HG02852 (cell line): ENCODE data around the gene PRSS33.

ENCODE experiments used
- ATAC-seq: cut with Tn5 transposase; IDR thresholded peaks from one replicate; pipeline ENCODE4 v1.9.1; 2021; ENCODE audit warnings: mild to moderate bottlenecking, moderate library complexity; ENCODE audit not compliant: unreplicated experiment

Gene PRSS33

DNA sequence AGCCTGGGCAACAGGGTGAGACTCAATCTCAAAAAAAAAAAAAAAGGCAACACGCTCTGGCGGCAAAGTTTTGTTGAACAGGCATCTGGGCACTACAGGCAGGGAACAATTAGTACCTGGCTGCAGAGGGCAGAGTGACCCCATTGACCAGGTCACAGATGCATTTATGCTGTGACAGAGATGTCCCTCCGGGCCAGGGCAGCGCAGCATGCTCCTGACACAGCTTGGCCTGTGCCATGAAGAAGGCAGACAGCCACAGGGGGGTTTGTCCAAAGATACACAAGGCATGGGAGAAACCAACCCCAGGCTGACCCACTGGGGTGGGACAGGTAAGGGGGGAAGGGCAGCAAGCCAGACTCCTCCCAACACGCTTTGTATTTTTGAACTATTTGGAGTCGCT lies 42.6 kb downstream of the PRSS33 start:
- ATAC-seq, result no peak

DNA sequence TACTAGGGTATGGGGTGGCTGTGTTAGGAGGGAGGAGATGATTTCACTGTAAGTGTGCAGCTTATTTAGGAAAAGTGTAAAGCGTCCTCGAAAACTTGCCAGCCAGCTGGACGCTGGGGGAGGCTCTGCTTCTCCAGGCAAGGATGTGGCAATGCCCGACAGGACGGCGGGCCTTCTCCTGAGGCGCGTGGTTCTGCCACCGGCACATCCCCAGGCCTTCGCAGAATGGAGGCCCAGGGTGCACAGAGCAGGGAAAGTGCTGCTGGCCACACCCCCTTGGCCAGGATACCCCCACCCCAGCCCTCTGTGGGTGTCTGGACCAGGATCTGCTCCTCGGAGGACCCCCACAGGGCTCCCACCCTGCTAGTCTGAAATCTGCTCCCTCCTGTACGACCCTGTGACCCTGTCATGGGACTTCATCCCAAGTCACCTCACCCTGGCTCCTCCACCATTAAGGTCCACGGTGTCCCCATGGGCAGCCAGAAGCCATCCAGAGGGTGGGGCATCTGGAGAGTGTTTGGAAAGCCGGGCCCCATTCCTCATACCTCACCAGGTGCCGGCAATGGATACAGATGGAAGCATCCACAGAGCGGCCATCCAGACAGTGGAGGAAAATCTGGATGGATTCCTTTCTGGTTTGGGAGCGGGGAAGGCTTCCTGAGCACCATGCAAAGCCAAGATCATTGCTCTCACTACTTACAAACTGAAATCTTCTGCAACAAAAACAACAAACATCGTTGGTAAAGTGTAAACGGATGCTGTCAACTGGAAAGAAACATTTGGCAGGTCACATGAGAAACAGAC lies 44.2 kb downstream of the PRSS33 start:
- ATAC-seq, result no peak

DNA sequence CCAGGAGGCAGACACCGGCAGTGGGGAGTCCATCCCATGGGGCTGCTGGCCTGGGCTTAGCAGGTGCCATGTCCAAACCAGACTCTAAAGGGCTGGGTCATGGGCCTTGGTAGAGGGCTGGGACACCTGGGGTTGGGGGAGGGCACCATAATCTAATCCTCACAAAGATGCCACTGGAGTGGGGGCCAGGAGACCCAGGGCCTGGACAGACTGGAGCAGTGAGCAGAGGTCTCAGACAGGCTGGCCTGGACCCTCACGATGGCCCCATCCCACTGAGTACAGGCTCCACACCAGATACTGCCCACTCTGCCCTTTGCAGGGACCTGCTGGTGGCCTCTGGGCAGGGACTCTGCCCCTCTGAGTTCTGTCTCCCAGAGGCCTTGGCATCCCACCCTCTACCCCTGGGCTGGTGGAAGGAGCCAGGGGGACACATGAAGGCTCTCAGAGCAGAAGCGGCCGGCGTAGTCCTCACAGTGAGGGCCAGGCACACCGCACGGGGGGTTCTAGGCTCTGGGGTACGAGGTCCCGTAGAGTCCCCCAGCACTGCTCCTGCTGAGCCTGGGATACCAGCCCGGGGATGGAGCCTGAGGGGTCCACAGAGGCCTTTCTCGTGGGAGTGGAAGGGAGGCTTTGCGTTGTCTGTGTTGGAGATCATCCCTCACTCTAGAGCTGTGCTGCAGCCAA lies 44.9 kb downstream of the PRSS33 start:
- no peak for ATAC-seq

DNA sequence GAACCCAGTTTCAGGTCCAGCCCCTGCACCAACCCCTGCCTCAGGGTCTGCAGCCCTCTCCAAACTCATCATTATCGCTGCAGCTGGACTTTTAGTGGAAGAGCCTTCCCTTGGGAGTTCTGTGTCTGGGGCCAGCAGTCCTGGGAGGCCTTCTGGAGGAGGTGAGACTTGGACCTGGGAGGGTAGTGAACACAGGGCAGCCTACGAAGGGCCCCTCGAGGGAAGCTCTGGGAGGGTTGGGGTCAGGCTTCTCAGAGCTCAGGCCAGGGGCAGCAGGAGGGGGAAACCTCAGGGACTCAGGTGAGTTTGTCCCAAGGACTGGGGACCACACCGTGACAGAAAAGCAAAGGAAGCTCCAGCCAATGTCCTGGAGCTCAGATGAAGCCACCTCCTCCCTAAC lies 46.2 kb downstream of the PRSS33 start:
- no peak for ATAC-seq

DNA sequence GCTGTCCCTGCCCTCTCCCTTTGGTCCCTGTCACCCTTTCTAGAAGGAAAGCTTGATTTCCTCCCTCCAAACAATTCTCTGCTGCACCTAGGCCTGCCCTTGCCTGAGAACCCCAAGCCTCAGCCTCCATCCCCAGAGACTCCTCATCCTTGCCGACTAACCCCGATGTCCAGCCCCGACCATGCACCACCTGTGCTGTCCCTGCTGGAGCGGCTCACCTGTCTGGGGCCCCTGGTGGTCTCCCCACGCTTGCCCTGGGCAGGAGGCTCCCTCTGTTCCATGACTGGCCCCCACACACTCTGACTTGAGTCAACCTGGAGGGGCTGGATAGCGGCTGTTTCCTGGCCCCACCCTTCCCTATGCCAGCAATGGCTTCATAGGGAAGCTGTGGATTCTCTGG lies 46.9 kb downstream of the PRSS33 start:
- no peak for ATAC-seq

DNA sequence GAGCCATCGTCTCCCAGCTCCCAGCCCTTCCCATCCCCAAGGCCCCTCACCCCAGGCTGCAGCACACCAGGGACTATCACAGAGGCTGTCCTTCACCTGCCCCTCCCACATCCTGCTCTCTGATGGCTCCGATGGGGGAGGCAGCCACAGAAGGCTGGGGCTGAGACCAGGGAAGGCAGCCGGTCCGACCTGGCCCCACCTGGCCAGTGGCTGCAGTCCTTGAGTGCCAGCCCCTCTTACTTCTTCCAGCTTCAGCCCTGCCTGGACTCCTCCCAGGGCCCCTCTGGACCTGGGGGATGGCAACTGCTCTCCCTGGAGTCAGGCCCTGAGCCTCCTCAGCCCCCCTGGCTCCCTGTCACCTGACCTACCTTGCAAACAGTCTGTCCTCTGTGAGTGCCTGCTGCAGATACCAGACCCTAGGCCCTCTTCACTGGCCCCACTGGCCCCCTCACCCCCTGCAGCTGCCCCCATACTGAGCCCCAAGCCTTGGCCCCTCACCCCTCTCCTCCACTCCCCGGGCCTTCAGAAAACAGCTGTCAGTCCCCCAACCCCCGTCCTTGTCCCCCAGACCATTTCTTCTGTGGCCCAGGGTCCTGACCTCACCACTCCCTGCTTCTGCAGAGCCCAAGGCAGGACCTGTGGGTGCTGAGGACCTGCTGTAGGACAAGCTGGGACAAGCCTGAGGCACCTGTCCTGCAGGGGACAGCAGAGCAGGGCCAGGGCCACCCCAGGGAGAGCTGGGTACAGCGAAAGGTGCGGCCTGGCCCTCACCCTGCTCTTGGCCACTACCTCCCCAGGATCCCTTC lies 47.5 kb downstream of the PRSS33 start:
- no peak for ATAC-seq

DNA sequence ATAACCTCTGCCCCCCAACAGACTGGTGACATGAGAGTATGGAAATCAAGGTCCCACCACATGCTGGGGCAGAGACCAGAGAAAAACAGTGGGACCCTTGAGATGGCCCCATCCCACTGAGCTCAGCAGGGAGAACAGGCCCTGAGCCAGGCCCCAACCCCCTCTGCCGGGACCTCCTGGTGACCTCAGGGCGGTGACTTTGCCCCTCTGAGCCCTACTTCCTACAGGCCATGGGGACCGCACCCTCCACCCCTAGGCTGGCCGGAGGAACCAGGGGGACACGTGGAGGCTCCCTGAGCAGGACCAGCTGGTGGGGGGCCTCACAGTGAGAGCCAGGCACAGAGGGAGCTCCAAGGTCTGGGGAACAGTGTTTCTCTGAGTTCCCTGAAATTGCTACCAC lies 48.7 kb downstream of the PRSS33 start:
- ATAC-seq, result no peak

DNA sequence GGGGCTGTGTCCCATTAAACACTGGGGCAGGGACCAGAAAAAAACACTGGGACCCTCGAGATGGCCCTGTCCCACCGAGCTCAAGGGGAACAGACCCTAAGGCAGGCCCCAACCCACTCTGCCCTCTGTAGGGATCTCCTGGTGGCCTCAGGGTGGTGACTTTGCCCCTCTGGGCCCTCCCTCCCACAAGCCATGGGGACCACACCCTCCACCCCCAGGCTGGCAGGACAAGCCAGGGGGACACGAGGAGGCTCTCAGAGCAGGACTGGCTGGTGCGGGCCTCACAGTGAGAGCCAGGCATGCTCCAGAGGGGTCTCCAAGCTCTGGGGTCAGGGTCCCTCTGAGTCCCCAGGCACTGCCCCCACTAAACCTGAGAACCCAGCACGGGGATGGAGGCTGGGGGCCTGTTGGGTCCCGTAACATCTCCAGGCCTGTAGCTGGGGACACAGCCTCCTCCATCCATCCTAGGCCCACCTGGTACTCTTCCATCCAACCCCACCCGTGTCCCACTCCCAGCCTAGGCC lies 49.4 kb downstream of the PRSS33 start:
- no peak for ATAC-seq

DNA sequence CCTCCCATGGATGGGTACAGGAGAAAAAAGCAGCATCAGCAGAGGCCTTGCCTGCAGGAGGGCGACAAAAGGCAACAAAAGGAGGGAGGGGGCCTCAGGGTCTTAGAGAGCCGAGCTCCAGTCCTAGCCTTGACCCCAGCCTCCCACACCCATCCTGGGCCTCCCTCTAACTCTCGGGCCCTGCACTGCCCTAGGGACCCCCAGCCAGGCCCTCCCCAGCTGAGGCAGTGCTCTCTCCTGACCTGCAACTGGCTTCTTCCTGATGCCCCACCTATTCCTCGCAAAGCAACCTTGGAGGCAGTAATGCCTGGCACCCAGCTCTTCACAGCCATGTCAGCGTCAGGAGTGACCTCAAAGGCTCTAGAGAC lies 50.1 kb downstream of the PRSS33 start:
- ATAC-seq, result no peak

DNA sequence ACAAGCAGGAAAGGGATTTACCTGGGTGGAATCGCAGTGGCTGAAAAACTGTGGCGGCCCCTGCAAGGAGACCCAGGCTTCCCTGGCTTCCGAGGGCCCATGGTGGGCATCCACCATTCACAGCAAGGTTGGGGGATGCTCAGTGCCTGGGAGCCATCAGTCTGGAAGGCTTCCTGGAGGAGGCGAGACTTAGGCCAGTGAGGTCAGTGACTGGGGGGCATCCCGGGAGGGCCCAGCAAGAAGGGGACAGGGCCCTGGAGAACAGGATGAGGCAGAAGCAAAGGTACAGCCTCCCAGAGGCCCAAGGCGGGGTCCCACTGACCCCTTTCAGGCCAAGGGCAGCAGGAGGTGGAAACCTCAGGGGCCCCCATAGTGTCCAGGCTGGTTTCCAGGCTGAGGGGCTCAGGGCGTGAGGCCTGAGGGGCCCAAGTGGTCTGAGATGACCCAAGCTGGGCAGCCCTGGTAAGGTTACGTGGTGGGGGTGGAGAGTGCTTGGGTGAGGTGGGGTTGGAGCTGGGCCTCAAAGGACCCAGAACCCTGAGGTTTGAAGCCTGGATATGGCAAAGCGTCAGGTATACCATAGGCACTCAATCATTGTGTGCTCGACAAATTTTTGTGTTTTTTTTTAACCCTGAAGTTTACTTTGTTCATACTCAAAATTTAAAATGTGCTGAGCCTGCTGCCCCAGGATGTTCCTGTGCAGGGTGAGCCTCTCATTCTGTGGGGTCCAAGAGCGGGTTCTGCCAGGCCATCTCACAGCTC lies 50.7 kb downstream of the PRSS33 start:
- no peak for ATAC-seq

DNA sequence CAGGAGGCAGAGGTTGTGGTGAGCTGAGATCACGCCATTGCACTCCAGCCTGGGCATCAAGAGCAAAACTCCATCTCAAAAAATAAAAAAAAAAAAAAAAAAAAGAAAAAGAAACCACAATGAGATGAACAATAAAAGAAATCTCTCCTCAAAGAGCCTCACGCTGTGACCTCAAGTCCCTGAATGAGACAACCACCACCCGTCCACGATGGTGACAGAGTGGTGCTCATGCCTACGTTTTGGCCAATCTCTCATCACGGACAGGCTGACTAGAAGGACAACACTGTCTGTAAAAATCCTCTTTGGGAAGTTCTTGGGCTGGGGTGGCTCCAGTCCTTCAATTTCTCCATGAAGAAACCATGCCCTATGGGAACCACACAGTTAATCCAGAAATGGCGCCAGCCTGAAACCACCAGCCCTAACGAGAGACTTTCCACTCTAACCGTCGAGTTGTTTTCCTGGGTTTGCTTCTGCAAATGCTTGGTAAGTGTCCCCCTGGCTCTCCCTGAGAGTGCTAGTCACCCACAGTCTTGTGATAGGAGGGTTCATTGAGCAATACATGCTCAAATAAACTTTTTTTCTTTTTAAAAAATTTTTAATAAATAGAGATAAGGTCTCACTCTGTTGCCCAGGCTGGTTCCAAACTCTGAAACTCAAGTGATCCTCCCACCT lies 52.4 kb downstream of the PRSS33 start:
- no peak for ATAC-seq
